Measurements from ENCODE around the gene DDB1. TPM values are rescaled to one million over a fixed set of nuclear protein-coding genes. Genes with fewer than 3 reads are reported as not detected.

Gene DDB1
- total RNA-seq, 1 experiment from 2014 or later, result 172 TPM

DNA sequence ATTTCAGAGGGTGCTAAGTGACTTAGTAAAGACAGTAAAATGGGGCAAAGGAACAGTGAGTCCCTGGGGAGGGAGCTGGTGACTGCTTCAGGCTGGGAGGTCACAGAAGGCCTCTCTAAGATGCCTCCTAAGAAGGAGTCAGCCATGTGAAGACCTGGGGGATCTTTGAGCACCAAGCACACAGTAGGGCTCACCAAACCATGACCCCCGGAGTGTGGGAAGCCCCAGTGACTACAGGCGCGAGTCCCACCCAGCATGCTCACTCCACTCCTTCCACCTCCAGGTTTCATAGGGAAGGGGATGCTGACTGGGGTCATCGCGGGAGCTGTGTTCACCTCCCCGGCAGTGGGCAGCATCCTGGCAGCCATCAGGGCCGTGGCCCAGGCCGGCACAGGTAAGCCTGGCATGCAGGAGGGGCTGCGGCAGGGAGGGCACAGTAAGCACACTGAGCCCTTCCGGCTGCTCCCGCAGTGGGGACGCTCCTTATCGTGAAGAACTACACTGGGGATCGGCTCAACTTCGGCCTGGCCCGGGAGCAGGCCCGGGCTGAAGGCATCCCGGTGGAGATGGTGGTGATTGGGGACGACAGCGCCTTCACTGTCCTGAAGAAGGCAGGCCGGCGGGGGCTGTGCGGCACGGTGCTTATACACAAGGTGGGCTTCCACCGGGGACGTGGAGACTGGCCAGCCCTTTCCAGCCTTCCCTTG lies 6.0 kb upstream of the DDB1 start:
- TF ChIP-seq, protein P1, sequence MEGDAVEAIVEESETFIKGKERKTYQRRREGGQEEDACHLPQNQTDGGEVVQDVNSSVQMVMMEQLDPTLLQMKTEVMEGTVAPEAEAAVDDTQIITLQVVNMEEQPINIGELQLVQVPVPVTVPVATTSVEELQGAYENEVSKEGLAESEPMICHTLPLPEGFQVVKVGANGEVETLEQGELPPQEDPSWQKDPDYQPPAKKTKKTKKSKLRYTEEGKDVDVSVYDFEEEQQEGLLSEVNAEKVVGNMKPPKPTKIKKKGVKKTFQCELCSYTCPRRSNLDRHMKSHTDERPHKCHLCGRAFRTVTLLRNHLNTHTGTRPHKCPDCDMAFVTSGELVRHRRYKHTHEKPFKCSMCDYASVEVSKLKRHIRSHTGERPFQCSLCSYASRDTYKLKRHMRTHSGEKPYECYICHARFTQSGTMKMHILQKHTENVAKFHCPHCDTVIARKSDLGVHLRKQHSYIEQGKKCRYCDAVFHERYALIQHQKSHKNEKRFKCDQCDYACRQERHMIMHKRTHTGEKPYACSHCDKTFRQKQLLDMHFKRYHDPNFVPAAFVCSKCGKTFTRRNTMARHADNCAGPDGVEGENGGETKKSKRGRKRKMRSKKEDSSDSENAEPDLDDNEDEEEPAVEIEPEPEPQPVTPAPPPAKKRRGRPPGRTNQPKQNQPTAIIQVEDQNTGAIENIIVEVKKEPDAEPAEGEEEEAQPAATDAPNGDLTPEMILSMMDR (IDR thresholded peaks at IDR 0.05; ENCODE audit: unreplicated experiment), result no peak
- Mint-ChIP-seq H3K36me3 (ENCODE audit: insufficient read depth, unreplicated experiment) (peaks cover 29% of the 10 kb centered on the region), H3K4me1 (ENCODE audit: insufficient read depth, unreplicated experiment) (peaks cover 13% of the 10 kb centered on the region), H3K4me3 (ENCODE audit: unreplicated experiment) (no peak overlapping the region), H3K27me3 (ENCODE audit: insufficient read depth, unreplicated experiment) (no peaks in the 10 kb centered on the region), H3K27ac (ENCODE audit: low read depth, unreplicated experiment) (no peak overlapping the region), H3K9me3 (ENCODE audit: unreplicated experiment) (no peaks in the 10 kb centered on the region)
- intact Hi-C loops (cut with micrococcal nuclease), result loop anchor here (10.0 kb wide), 1 partner anchor 84 kb away; no protein-coding TSS in a partner anchor
- BruUV-seq (replicated peaks), result no TSS peak
- no peak for DNase-seq (ENCODE audit: unreplicated experiment)
- CTCF ChIA-PET, result interaction anchor here (1.0 to 10.1 kb wide), 5 partner anchors 12 to 54 kb away, joined by 4 to 439 read pairs (median 80); partner anchors contain the start of genes CYB561A3, TMEM138 and TMEM216
- POLR2A ChIA-PET, result interaction anchor here (0.8 to 10.7 kb wide), 5 partner anchors 13 to 44 kb away, joined by 3 to 220 read pairs (median 5); partner anchors contain the start of genes CYB561A3 and TMEM138

DNA sequence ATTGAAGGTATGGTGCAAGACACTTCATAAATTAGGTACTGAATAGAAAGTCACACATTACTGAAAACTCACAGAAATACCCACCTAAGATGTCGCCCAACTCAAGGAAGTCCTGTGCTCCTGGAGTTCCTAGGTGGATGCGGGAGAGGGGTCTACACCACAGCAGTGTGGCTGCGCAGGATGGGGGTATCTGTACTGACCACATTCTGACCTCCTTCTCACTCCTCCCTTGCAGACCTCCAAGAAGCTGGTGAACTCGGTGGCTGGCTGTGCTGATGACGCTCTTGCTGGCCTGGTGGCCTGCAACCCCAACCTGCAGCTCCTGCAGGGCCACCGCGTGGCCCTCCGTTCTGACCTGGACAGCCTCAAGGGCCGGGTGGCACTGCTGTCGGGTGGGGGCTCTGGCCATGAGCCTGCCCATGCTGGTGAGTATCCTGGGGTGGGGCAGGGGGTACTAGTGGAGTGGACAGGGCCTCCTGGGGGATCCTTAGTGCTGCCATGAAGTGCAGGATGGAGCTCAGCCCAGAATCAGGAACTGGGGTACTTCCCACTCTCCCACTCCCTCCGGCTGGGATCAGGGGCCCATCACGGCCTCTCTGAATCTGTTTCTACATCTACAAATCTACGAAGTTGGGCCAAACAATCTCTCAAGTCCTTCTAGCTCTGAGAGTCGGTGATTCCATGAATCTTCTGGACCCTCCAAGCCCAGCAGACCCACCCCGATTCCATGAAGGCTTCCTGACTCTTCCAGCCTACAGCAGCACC lies 5.0 kb upstream of the DDB1 start:
- no peaks in the 10 kb centered on the region for H3K9me3 Mint-ChIP-seq (ENCODE audit: unreplicated experiment)

DNA sequence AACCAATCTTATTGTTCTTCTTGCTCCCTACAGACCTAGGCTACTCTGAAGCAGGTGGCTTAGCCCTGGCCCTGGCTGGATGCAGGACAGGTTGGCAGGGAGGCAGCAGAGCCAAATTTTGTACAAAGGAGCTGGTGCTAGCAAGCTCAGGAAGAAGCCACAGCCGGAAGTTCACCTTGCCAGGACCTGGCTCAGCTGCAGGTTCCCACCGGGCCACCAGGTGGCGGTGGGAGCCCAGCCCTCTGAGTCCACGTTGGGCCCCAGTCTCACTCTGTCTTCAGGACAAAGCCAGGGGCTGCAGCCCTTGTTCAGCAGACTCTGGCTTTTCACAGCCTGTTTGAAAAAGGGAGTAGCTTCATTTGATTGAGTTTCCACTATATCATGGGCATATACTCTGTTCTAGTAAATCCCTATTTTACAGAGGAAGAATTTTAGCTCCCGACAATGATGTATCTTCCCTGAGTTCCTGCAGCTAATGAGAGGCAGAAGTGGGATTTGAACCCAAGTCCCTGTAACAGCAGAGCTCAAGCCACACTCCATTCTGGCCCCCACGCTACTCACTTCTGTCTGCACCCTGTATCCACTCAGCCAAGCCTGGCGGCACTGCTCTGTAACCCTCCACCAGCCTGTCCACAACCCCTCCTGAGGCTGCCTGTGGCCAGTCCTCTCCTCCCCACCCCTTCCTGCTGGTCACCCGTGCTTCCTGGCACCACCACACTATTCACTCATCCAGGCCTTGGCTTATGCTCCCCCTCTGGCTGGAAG lies 3.4 kb upstream of the DDB1 start:
- Mint-ChIP-seq H3K36me3 (ENCODE audit: insufficient read depth, unreplicated experiment) (peaks cover 21% of the 10 kb centered on the region), H3K27ac (ENCODE audit: low read depth, unreplicated experiment) (no peak overlapping the region), H3K9me3 (ENCODE audit: unreplicated experiment) (no peaks in the 10 kb centered on the region), H3K4me3 (ENCODE audit: unreplicated experiment) (no peak overlapping the region), H3K27me3 (ENCODE audit: insufficient read depth, unreplicated experiment) (no peaks in the 10 kb centered on the region), H3K4me1 (ENCODE audit: insufficient read depth, unreplicated experiment) (peaks cover 20% of the 10 kb centered on the region)
- POLR2A ChIA-PET, result interaction anchor here (0.6 to 10.7 kb wide), 20 partner anchors 8 to 1263 kb away, joined by 3 to 220 read pairs (median 5); partner anchors contain the start of genes CPSF7, CYB561A3, SDHAF2 and TMEM138
- no TSS peak for BruUV-seq (replicated peaks)
- intact Hi-C loops (cut with micrococcal nuclease), result loop anchor here (1.0 to 10.0 kb wide), 2 partner anchors 49 to 82 kb away; no protein-coding TSS in a partner anchor
- CTCF ChIA-PET, result interaction anchor here (0.6 to 10.1 kb wide), 42 partner anchors 8 to 327 kb away, joined by 3 to 439 read pairs (median 4); partner anchors contain the start of genes CYB561A3, TMEM138 and TMEM216
- peak; percentile 83 for DNase-seq (ENCODE audit: unreplicated experiment)
- TF ChIP-seq, protein P1 (IDR thresholded peaks at IDR 0.05; ENCODE audit: unreplicated experiment), result peak; percentile 92

More for the DNA sequence above, 5.0 kb upstream of the DDB1 start:
- CTCF ChIA-PET, result interaction anchor here (0.6 to 10.1 kb wide), 9 partner anchors 7 to 98 kb away, joined by 3 to 439 read pairs (median 24); partner anchors contain the start of genes CYB561A3, TMEM138 and TMEM216
- peaks cover 14% of the 10 kb centered on the region for H3K4me1 Mint-ChIP-seq (ENCODE audit: insufficient read depth, unreplicated experiment)
- intact Hi-C loops (cut with micrococcal nuclease), result loop anchor here (10.0 kb wide), 1 partner anchor 83 kb away; no protein-coding TSS in a partner anchor
- BruUV-seq (replicated peaks), result no TSS peak
- POLR2A ChIA-PET, result interaction anchor here (1.2 to 10.7 kb wide), 5 partner anchors 23 to 76 kb away, joined by 3 to 220 read pairs (median 14); partner anchors contain the start of genes CYB561A3, TMEM138 and TMEM216
- no peak overlapping the region for H3K4me3 Mint-ChIP-seq (ENCODE audit: unreplicated experiment)
- no peak overlapping the region for H3K27ac Mint-ChIP-seq (ENCODE audit: low read depth, unreplicated experiment)
- TF ChIP-seq, protein P1 (IDR thresholded peaks at IDR 0.05; ENCODE audit: unreplicated experiment), result no peak
- no peaks in the 10 kb centered on the region for H3K27me3 Mint-ChIP-seq (ENCODE audit: insufficient read depth, unreplicated experiment)
- peaks cover 30% of the 10 kb centered on the region for H3K36me3 Mint-ChIP-seq (ENCODE audit: insufficient read depth, unreplicated experiment)
- no peak for DNase-seq (ENCODE audit: unreplicated experiment)
